ENCODE data around the gene HOXB8.

Gene HOXB8

GRCh38 chr17:48586355-48587258 lies 28.5 kb downstream of the HOXB8 start:
- DNase-seq = peak; percentile 77

GRCh38 chr17:48584223-48584741 lies 30.8 kb downstream of the HOXB8 start:
- no peak for DNase-seq

GRCh38 chr17:48583708-48584222 lies 31.3 kb downstream of the HOXB8 start:
- no peak for DNase-seq

GRCh38 chr17:48582750-48583069 lies 32.4 kb downstream of the HOXB8 start:
- DNase-seq = no peak

- no peak for DNase-seq
Observed at GRCh38 chr17:48579760-48580554, 35.1 kb downstream of the HOXB8 start.

- DNase-seq = no peak
Observed at GRCh38 chr17:48579471-48579759, 35.7 kb downstream of the HOXB8 start.

- DNase-seq = peak; percentile 76
Observed at GRCh38 chr17:48578616-48579470, 36.2 kb downstream of the HOXB8 start.

GRCh38 chr17:48577946-48578615 lies 37.0 kb downstream of the HOXB8 start, which contains the start of gene HOXB4:
Gene HOXB4, minus strand, starts transcription at chr17:48578350. Its CDS starts 31 bp downstream, at chr17:48578319.
- peak; percentile 87 for DNase-seq

GRCh38 chr17:48577330-48577945 lies 37.7 kb downstream of the HOXB8 start:
- peak; percentile 79 for DNase-seq

- peak; percentile 78 for DNase-seq
Observed at GRCh38 chr17:48576479-48577309, 38.4 kb downstream of the HOXB8 start.

- DNase-seq = no peak
Observed at GRCh38 chr17:48575673-48576478, 39.2 kb downstream of the HOXB8 start.

GRCh38 chr17:48575066-48575582 lies 40.0 kb downstream of the HOXB8 start:
- no peak for DNase-seq

- DNase-seq = no peak
Observed at GRCh38 chr17:48574505-48575065, 40.5 kb downstream of the HOXB8 start.

- no peak for DNase-seq
Observed at GRCh38 chr17:48571826-48572417, 43.2 kb downstream of the HOXB8 start.

- no peak for DNase-seq
Observed at GRCh38 chr17:48571024-48571818, 43.9 kb downstream of the HOXB8 start.

GRCh38 chr17:48570325-48571023 lies 44.6 kb downstream of the HOXB8 start:
- no peak for DNase-seq
